Measurements from ENCODE around the gene F5.
A peak's percentile ranks its signal among the peaks of the same experiment; 100 is the strongest.
"Not testable (repeated sequence)": the region's sequence is repeated elsewhere in the genome, so short reads cannot be mapped to it uniquely, and the experiment has no call there.

F5 gene

GRCh38 chr1:169546087-169546995 lies 39.9 kb downstream of the F5 start:
- DNase-seq (ENCODE audit: low read depth in 2 of 2, low spot score in 1 of 2) = peak in 1 of 2 donors; percentile 16

GRCh38 chr1:169545472-169545871 lies 40.8 kb downstream of the F5 start:
- no peak for DNase-seq (ENCODE audit: low read depth in 2 of 2, low spot score in 1 of 2)

DNA sequence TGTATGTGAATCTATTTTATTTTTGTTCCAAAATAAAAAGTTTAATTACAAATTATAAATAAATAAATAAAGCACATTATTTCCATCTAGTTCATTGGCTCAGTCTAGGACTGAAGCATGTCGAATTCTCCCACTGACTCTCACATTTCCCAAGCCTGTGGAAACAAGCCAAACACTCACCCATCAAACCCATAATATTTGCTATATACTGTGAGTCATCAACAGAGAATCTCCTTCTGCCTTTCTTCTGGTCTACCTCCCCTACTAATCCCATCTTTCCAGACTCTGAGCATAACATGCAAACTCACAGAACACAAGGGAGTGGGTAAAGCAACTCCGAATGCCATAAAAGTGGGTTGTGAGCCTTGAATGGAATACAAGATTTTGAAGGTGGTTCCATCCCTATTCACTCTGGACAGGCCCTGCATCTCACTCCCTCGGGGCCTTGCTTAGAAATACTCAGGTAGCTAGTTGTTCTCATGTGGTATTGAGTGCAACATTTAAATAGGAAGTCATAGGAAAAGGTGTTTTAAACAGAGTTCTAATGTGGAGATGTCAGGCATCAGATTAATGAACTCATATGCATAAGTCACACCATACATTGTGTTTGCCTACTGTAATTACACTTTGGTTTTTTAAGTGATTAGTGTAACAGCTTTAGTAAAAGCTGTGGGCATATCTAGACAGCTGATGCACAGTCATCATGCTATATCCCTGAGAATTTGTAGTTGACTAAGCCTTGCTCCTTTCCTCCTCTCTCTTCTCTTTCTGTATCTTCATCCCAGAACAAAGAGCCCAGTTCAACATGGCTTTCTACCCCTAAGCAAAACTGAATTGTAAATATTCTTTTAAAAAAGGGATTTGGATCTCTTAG lies 47.0 kb downstream of the F5 start:
- no peak for DNase-seq (ENCODE audit: low read depth in 2 of 2, low spot score in 1 of 2)

- no peak for DNase-seq (ENCODE audit: low read depth in 2 of 2, low spot score in 1 of 2)
Observed at GRCh38 chr1:169534653-169535052, 51.6 kb downstream of the F5 start.

DNA sequence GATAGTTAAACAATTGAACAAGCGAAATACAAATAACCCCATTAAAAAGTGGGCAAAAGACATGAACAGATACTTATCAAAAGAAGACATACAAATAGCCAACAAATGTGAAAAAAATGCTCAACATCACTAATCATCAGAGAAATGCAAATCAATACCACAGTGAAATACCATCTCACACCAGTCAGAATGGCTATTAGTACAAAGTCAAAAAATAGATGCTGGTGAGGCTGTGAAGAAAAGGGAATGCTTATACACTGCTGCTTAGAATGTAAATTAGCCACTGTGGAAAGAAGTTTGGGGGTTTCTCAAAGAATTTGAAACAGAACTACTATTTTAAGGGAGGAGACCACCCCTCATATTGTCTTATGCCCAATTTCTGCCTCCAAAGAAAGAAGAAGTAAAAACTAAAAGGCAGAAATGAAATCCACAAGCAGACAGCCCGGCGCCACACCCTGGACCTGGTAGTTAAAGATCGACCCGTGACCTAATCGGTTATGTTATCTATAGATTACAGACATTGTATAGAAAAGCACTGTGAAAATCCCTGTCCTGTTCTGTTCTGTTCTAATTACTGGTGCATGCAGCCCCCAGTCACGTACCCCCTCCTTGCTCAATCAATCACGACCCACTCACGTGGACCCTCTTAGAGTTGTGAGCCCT lies 52.6 kb downstream of the F5 start:
- not testable (repeated sequence) for DNase-seq (ENCODE audit: low read depth in 2 of 2, low spot score in 1 of 2)

- no peak for DNase-seq (ENCODE audit: low read depth in 2 of 2, low spot score in 1 of 2)
Observed at GRCh38 chr1:169530448-169530847, 55.8 kb downstream of the F5 start.

DNA sequence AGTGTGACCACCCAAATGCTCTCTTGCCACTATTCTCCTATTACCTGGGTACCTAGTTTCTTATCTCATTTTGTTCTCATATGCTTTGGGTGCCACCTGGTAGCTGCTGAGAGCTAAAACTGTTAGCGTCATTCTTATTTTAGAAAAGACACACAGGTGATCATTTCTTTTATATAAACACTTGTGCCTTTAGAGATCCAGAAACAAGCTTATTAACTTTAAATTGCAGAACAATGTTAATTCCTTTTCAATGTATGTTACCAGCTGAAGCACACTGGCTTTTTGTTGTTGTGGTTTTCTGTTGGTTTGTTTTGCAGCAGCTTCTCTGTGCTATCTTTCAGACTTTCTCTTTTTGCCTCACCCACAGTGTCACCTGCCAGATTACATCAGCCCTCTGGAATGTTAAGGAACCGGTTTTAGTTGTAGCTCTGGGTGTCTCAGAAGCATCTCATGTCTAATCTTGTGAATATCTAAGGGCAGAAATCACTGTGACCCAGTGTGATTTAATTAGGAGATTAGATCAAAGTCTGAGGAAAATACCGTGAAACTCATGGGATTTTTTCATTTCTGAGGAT lies 57.1 kb downstream of the F5 start:
- DNase-seq (ENCODE audit: low read depth in 2 of 2, low spot score in 1 of 2) = no peak

GRCh38 chr1:169528215-169529067 lies 57.8 kb downstream of the F5 start:
- no peak for DNase-seq (ENCODE audit: low read depth in 2 of 2, low spot score in 1 of 2)

DNA sequence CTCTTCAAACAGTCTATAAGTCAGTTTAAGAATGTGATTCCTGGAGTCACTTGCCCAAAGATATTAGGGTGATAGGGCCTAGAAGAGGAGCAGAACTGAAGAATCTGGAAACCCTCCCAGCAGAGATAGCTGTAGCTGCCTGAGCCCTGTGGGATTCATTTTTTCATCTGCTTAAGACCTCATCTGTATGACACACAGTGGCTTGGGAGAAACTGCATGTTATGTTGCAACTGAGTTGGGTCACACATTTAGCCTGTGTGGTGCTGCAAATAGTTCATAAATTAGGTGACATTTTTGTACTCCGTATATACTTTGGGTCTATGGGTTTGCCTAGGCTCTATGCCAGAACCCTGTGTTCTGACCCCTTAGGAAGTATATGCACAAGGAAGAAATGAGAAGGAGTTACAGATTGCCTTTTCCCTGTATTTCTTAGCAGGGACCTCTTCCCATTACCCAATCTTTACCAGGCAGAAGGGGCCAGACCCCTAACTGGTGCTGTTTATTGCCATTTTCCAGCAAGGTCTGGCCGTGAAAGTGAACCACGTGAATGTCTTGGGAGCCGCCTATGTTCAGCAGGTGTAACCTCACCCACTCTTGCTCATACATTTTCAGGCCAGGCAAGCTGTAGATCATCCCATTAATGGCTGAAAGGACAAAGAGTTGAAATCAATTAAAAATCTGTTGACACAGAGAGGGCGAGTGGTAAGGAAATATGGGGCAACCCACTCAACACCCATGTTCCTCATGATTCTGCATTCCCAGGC lies 58.6 kb downstream of the F5 start:
- no peak for DNase-seq (ENCODE audit: low read depth in 2 of 2, low spot score in 1 of 2)

DNA sequence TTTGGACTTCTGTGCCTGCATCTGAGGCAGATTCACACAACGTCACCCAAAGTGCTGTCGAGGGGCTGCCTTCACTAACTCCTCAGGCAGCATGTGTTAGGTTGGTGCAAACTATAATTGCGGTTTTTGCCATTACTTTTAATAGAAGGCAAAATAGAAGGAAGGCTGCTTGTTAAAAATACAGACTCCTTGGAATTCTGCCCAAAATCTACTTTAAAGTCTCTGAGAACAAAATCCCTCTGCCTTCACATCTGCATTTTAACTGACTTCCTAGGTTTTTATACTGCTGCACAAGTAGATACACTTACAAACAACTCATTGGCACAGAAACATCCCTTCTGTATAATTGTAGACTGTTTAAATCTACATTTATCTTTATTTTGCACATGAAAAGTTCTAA lies 59.3 kb downstream of the F5 start:
- no peak for DNase-seq (ENCODE audit: low read depth in 2 of 2, low spot score in 1 of 2)

GRCh38 chr1:169526120-169526832 lies 60.0 kb downstream of the F5 start:
- DNase-seq (ENCODE audit: low read depth in 2 of 2, low spot score in 1 of 2) = no peak

- DNase-seq (ENCODE audit: low read depth in 2 of 2, low spot score in 1 of 2) = no peak
Observed at GRCh38 chr1:169525391-169525790, 60.9 kb downstream of the F5 start.

- DNase-seq (ENCODE audit: low read depth in 2 of 2, low spot score in 1 of 2) = no peak
Observed at GRCh38 chr1:169523904-169524303, 62.4 kb downstream of the F5 start.

DNA sequence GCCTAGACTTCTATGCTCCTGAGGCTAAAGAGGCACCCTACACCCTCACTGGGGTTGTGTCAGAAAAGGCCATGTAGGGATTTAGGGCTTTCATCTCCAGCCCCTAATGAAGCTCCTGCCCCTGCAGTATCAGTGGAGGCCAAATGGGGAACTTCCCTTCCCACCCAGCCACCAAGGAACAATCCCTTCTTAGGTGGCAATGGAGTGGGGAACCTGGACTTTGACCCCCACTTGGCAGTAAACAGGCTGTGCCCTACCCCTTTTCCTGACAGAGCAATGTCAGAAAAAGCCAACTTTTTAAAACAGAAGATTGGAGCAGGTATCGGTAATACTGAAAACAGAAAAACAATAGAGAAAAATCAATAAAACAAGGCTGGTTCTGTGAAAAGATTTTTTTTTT lies 65.1 kb downstream of the F5 start:
- DNase-seq (ENCODE audit: low read depth in 2 of 2, low spot score in 1 of 2) = no peak

GRCh38 chr1:169517558-169518186 lies 68.6 kb downstream of the F5 start:
- no peak for DNase-seq (ENCODE audit: low read depth in 2 of 2, low spot score in 1 of 2)

DNA sequence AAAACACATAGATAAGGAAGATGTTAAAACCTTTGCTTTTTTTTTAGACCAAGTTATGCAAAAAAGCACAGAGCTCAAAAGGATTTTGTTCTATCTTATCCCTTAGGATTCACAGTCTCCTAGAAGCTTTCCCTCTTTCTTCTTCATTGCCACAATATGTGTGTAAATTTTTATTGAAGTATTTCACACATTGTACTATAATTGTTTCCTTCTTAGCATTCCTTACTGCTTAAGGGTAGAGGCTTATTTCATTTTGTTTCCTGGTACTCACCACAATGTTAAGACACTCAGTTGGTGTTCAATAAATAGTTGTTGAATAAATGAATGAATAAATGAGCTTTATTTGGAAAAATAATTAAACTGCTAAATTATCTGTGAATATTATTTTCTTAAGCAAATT lies 70.6 kb downstream of the F5 start:
- no peak for DNase-seq (ENCODE audit: low read depth in 2 of 2, low spot score in 1 of 2)

GRCh38 chr1:169514566-169515270 lies 71.6 kb downstream of the F5 start:
- no peak for DNase-seq (ENCODE audit: low read depth in 2 of 2, low spot score in 1 of 2)

- DNase-seq (ENCODE audit: low read depth in 2 of 2, low spot score in 1 of 2) = no peak
Observed at GRCh38 chr1:169513208-169513607, 73.1 kb downstream of the F5 start.
